Esophagus muscularis mucosa (tissue), 4 donors: Measurements from ENCODE around the gene RPS6KC1. TPM values are rescaled to one million over a fixed set of nuclear protein-coding genes. Genes with fewer than 3 reads are reported as not detected.

ENCODE experiments used
- DNase-seq: peaks from one replicate; pipeline ENCODE4 v3.0.0-alpha.2; 2017; ENCODE audit errors: extremely low spot score
- H3K27ac ChIP-seq, 4 donors: fragments of 200-600 bp; sonication (generic); replicated peaks in 1 of 4; 1 replicate in 3 of 4; 2 replicates in 1 of 4; pipeline ENCODE4 v1.5.1; 2016 to 2019; ENCODE audit warnings: mild to moderate bottlenecking in 1 of 4
- H3K27me3 ChIP-seq, 4 donors: fragments of 200-600 bp; sonication (generic); one replicate each; pipeline versions ENCODE4 v1.5.1 to v1.6.0; 2016 to 2019
- H3K36me3 ChIP-seq, 4 donors: fragments of 200-600 bp; sonication (generic); one replicate each; pipeline ENCODE4 v1.5.1; 2016 to 2019
- H3K4me1 ChIP-seq, 4 donors: fragments of 200-600 bp; sonication (generic); one replicate each; pipeline ENCODE4 v1.5.1; 2016 to 2019
- H3K4me3 ChIP-seq, 4 donors: fragments of 200-600 bp; sonication (generic); 1 replicate in 2 of 4; 2 replicates in 2 of 4; pipeline ENCODE4 v1.5.1; 2016 to 2019; ENCODE audit warnings: mild to moderate bottlenecking in 4 of 4, moderate library complexity in 1 of 4
- H3K9me3 ChIP-seq, 4 donors: fragments of 200-600 bp; sonication (generic); 1 replicate in 3 of 4; 2 replicates in 1 of 4; pipeline ENCODE4 v1.5.1; 2016 to 2019
- CTCF ChIP-seq, 3 experiments: fragments of 200-600 bp in 2 of 3; fragments of 450-650 bp in 1 of 3; sonication (generic) in 2 of 3; IDR thresholded peaks; one replicate each; pipeline ENCODE4 v1.5.1; 2017 to 2019; ENCODE audit warnings: antibody characterized with exemption in 3 of 3, mild to moderate bottlenecking in 2 of 3, moderate library complexity in 1 of 3
- EP300 ChIP-seq: sonication (generic); formaldehyde crosslinking; IDR thresholded peaks from one replicate; pipeline ENCODE4 v1.6.1; 2017; ENCODE audit warnings: antibody characterized with exemption
- POLR2A ChIP-seq: fragments of 450-650 bp; IDR thresholded peaks from one replicate; pipeline ENCODE4 v1.6.1; 2017; ENCODE audit warnings: antibody characterized with exemption, moderate library complexity, mild to moderate bottlenecking, low read depth
- POLR2AphosphoS5 ChIP-seq, 2 donors: sonication (generic); formaldehyde crosslinking; IDR thresholded peaks; one replicate each; pipeline ENCODE4 v1.6.1; 2017; ENCODE audit warnings: antibody characterized with exemption in 2 of 2
- WGBS: methylation state at CpG from one replicate; pipeline ENCODE4 v1.1.5; 2018; 5-methylcytosine and 5-hydroxymethylcytosine counted together
- intact Hi-C: fragments of 100-400 bp; cut with DNase I; formaldehyde crosslinking; loops from one replicate; pipeline ENCODE4 v1.15.1; 2023
- total RNA-seq, 4 donors: library from RNA; depleted of rRNA; stranded (reverse); fragments of >200 nt; gene quantifications; one replicate each; pipeline versions ENCODE4 v1.1.0 to v1.2.1, GENCODE V29; 2016

The RPS6KC1 gene
- 10 to 100 TPM; 21.0 to 26.8 (median 23.8) TPM for total RNA-seq

- TF ChIP-seq CTCF (IDR thresholded peaks at IDR 0.05), result peak; percentile 4 to 21 (median 12)
- TF ChIP-seq POLR2AphosphoS5 (IDR thresholded peaks at IDR 0.05), result peak; percentile 69 to 84
- TF ChIP-seq EP300, result no peak
- DNase-seq, result peak; percentile 95
- Histone ChIP-seq H3K4me1 (peaks cover 15 to 27% (median 23%) of the 10 kb centered on the region in 4 donors), H3K36me3 (no peaks in the 10 kb centered on the region), H3K9me3 (no peaks in the 10 kb centered on the region), H3K27me3 (peaks cover 0 to 16% (median 0%) of the 10 kb centered on the region in 4 donors), H3K27ac (peak within 1 kb of the TSS; percentile 79 to 84 (median 82)), H3K4me3 (peak within 1 kb of the TSS; percentile 73 to 96 (median 89))
- intact Hi-C loops, result no loop called here
- 0% methylated on average over 21 of the region's 42 CpGs for WGBS
Observed at GRCh38 chr1:213051127-213051880, at the start of gene RPS6KC1. Gene RPS6KC1, plus strand, starts transcription at chr1:213051241. Its CDS starts 164 bp downstream, at chr1:213051405.

- H3K27ac ChIP-seq, result no peak overlapping the region
- DNase-seq, result no peak
- no peaks in the 10 kb centered on the region for H3K27me3 ChIP-seq
- peaks cover 29 to 96% (median 71%) of the 10 kb centered on the region in 4 donors for H3K36me3 ChIP-seq
- no peaks in the 10 kb centered on the region for H3K4me1 ChIP-seq
- no peak overlapping the region for H3K4me3 ChIP-seq
- H3K9me3 ChIP-seq, result no peaks in the 10 kb centered on the region
- no peak for TF ChIP-seq POLR2A
- no peak for TF ChIP-seq EP300
- no peak for TF ChIP-seq POLR2AphosphoS5 (IDR thresholded peaks at IDR 0.05)
- no peak for TF ChIP-seq CTCF (IDR thresholded peaks at IDR 0.05)
- WGBS, result 94% methylated on average over 3 of the region's 3 CpGs
- intact Hi-C loops, result no loop called here
Observed at GRCh38 chr1:213003256-213003655, 47.8 kb upstream of the RPS6KC1 start.

GRCh38 chr1:213008564-213008963 lies 42.5 kb upstream of the RPS6KC1 start:
- peaks cover 11 to 83% (median 57%) of the 10 kb centered on the region in 4 donors for H3K36me3 ChIP-seq
- peaks cover 3 to 21% (median 6%) of the 10 kb centered on the region in 4 donors for H3K4me1 ChIP-seq
- H3K27ac ChIP-seq, result no peak overlapping the region
- H3K9me3 ChIP-seq, result no peaks in the 10 kb centered on the region
- no peaks in the 10 kb centered on the region for H3K27me3 ChIP-seq
- H3K4me3 ChIP-seq, result no peak overlapping the region
- DNase-seq, result no peak
- no peak for TF ChIP-seq CTCF (IDR thresholded peaks at IDR 0.05)
- no peak for TF ChIP-seq EP300
- no peak for TF ChIP-seq POLR2A
- no peak for TF ChIP-seq POLR2AphosphoS5 (IDR thresholded peaks at IDR 0.05)
- WGBS, result 90% methylated on average over 2 of the region's 2 CpGs
- intact Hi-C loops, result no loop called here

GRCh38 chr1:213014642-213015041 lies 36.4 kb upstream of the RPS6KC1 start:
- 17% methylated on average over 7 of the region's 7 CpGs for WGBS
- Histone ChIP-seq H3K9me3 (no peaks in the 10 kb centered on the region), H3K36me3 (peaks cover 0 to 32% (median 14%) of the 10 kb centered on the region in 4 donors), H3K27ac (peak overlapping the region; percentile 88 to 95 (median 92)), H3K4me1 (peaks cover 15 to 42% (median 22%) of the 10 kb centered on the region in 4 donors), H3K27me3 (no peaks in the 10 kb centered on the region), H3K4me3 (peak overlapping the region; percentile 84 to 92 (median 90))
- TF ChIP-seq EP300 (no peak), POLR2A (no peak), POLR2AphosphoS5 (IDR thresholded peaks at IDR 0.05) (no peak), CTCF (IDR thresholded peaks at IDR 0.05) (no peak)
- intact Hi-C loops, result no loop called here
- DNase-seq, result no peak
